Testis (tissue), 3 donors: ENCODE data around the gene SMAD9. TPM values are rescaled to one million over a fixed set of nuclear protein-coding genes. Genes with fewer than 3 reads are reported as not detected.

ENCODE experiments used
- DNase-seq: peaks from one replicate; pipeline ENCODE4 v3.0.0-alpha.2; 2019
- H3K27ac ChIP-seq, 2 donors: fragments of 200-600 bp; sonication (generic); one replicate each; pipeline ENCODE4 v1.5.1; 2019
- H3K27me3 ChIP-seq: fragments of 200-600 bp; sonication (generic); one replicate; pipeline ENCODE4 v1.5.1; 2019
- H3K36me3 ChIP-seq: fragments of 200-600 bp; sonication (generic); one replicate; pipeline ENCODE4 v1.5.1; 2017; ENCODE audit warnings: low read depth; ENCODE audit errors: missing control alignments
- H3K4me1 ChIP-seq: fragments of 200-600 bp; sonication (generic); one replicate; pipeline ENCODE4 v1.5.1; 2019
- H3K4me3 ChIP-seq, 2 donors: fragments of 200-600 bp; sonication (generic); one replicate each; pipeline ENCODE4 v1.5.1; 2017 to 2019
- H3K9me3 ChIP-seq: fragments of 200-600 bp; sonication (generic); one replicate; pipeline ENCODE4 v1.5.1; 2017
- POLR2A ChIP-seq: fragments of 450-650 bp; IDR thresholded peaks from one replicate; pipeline ENCODE4 v1.6.1; 2017; ENCODE audit warnings: antibody characterized with exemption, mild to moderate bottlenecking, moderate library complexity
- WGBS, 2 donors: methylation state at CpG; one replicate each; pipeline ENCODE4 v1.1.5; 2018; 5-methylcytosine and 5-hydroxymethylcytosine counted together
- intact Hi-C: fragments of 100-400 bp; cut with DNase I; formaldehyde crosslinking; loops from one replicate; pipeline ENCODE4 v1.15.1; 2023; ENCODE audit warnings: low total_unique reads
- polyA plus RNA-seq: library from polyadenylated mRNA; stranded (reverse); fragments of 350-450 nt; fragmentation: Illumina TruSeq; extraction: RNeasy Lipid Tissue Mini Kit (QIAGEN cat#74804); gene quantifications from one replicate; pipeline ENCODE4 v1.2.3, GENCODE V29; 2014; ENCODE audit warnings: low read depth, low replicate concordance; ENCODE audit not compliant: insufficient read depth
- total RNA-seq, 2 donors: library from RNA; depleted of rRNA; stranded (reverse); fragments of >200 nt; gene quantifications; one replicate each; pipeline ENCODE4 v1.2.3, GENCODE V29; 2016
- TF ChIP-seq, protein P1 (sequence below), 3 experiments: fragments of 450-650 bp in 2 of 3; fragments of 200-600 bp in 1 of 3; sonication (generic) in 1 of 3; IDR thresholded peaks; one replicate each; pipeline ENCODE4 v1.5.1; 2016 to 2019; ENCODE audit warnings: antibody characterized with exemption in 3 of 3, mild to moderate bottlenecking in 2 of 3, moderate library complexity in 1 of 3

Gene SMAD9
- total and polyA plus RNA-seq, 3 donors from 2014 or later: 4.2 to 11.3 (median 10.9) TPM

DNA sequence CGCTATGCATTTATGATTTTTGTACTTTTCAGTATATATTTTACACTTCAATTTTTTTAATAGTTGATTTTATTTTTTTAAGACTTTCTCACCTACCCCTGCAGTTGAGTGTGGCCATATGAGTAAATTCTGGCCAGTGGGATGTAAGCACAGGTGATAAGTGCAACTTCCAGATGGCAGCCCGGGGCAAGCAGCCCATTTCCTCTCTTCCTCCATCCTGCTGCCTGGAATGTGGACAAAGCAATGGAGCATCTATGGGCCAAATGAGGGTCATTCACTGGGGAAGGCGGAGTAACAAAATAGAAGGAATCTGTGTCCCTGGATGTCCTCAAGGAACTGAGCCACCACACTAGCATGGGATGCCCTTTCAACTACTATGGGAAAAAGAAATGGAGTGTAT is 88.7 kb downstream of the SMAD9 start:
- intact Hi-C loops: no loop called here
- H3K27ac ChIP-seq: no peak overlapping the region
- no peak overlapping the region for H3K4me3 ChIP-seq
- H3K4me1 ChIP-seq: no peaks in the 10 kb centered on the region
- no peaks in the 10 kb centered on the region for H3K36me3 ChIP-seq
- H3K9me3 ChIP-seq: no peaks in the 10 kb centered on the region
- H3K27me3 ChIP-seq: no peaks in the 10 kb centered on the region
- 94% methylated on average over 3 of the region's 3 CpGs for WGBS, 2 donors
- TF ChIP-seq, protein P1, sequence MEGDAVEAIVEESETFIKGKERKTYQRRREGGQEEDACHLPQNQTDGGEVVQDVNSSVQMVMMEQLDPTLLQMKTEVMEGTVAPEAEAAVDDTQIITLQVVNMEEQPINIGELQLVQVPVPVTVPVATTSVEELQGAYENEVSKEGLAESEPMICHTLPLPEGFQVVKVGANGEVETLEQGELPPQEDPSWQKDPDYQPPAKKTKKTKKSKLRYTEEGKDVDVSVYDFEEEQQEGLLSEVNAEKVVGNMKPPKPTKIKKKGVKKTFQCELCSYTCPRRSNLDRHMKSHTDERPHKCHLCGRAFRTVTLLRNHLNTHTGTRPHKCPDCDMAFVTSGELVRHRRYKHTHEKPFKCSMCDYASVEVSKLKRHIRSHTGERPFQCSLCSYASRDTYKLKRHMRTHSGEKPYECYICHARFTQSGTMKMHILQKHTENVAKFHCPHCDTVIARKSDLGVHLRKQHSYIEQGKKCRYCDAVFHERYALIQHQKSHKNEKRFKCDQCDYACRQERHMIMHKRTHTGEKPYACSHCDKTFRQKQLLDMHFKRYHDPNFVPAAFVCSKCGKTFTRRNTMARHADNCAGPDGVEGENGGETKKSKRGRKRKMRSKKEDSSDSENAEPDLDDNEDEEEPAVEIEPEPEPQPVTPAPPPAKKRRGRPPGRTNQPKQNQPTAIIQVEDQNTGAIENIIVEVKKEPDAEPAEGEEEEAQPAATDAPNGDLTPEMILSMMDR (IDR thresholded peaks at IDR 0.05): no peak
- no peak for TF ChIP-seq POLR2A
- no peak for DNase-seq

DNA sequence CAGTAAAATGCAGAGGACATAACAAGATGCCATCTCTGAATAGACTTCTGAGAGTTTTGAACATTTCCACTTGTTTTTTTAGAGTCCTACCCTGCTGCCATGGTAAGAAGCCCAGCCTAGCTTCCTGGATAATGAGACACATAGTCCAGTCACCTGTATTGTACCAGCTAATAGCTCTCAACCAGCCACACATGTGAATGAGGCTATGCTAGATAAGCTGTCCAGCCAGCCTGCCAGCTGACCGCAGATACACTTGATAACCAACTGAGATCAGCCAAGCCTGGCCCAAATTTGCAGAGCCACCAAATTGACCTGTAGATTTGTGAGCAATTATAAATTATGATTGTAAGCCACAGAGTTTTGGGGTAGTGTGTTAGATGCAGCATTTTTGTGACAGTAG is 90.3 kb downstream of the SMAD9 start:
- Histone ChIP-seq H3K9me3 (no peaks in the 10 kb centered on the region), H3K36me3 (no peaks in the 10 kb centered on the region), H3K27me3 (no peaks in the 10 kb centered on the region), H3K4me3 (no peak overlapping the region), H3K27ac (no peak overlapping the region), H3K4me1 (no peaks in the 10 kb centered on the region)
- intact Hi-C loops: no loop called here
- no peak for DNase-seq
- WGBS, 2 donors: 50 to 81% methylated on average over 1 of the region's 1 CpG
- TF ChIP-seq, protein P1 (IDR thresholded peaks at IDR 0.05): no peak
- no peak for TF ChIP-seq POLR2A

DNA sequence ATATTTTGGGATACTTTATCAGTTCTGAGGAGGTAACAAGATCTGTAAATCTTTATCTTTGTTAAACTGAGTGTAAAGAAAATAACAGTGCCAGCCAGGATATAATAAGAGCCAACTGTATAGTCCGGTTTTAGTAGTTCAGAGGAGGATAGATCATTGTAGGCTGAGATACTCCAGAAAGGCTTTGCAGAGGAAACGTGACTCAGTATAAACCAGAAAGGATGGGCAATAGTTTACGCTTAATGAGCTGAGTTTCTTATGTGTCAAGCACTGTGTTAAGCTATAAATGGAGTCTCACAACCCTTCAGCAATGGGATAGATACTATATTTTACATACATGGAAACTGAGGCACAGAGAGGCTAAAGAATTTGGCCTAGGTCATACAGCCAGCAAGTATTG is 97.3 kb downstream of the SMAD9 start:
- no peak overlapping the region for H3K4me3 ChIP-seq

DNA sequence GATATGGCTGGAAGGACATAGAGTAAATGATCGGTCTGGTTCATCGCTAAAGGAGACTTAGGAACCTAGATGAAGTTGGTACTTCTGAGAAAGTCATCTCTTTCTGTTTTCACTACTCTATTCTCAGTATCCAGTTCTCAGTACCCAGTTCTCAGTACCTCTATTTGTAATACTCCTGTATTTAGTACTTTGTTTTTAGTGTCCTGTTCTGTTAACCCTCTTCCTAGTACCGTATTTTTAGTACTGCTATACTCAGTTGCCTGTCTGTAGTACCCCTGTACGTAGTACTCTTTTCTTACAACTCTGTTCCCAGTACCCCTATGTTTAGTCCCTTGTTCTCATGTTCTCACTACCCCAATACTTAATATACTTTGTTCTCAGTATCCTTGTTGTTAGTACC is 99.8 kb downstream of the SMAD9 start:
- no peak overlapping the region for H3K27ac ChIP-seq

More for the DNA sequence above, 97.3 kb downstream of the SMAD9 start:
- intact Hi-C loops: no loop called here
- TF ChIP-seq, protein P1 (IDR thresholded peaks at IDR 0.05): no peak
- no peak for TF ChIP-seq POLR2A
- H3K9me3 ChIP-seq: no peaks in the 10 kb centered on the region
- H3K36me3 ChIP-seq: no peaks in the 10 kb centered on the region
- H3K4me1 ChIP-seq: peaks cover 7% of the 10 kb centered on the region
- WGBS, 2 donors: 85 to 90% methylated on average over 3 of the region's 3 CpGs
- H3K27me3 ChIP-seq: no peaks in the 10 kb centered on the region
- no peak overlapping the region for H3K27ac ChIP-seq
- no peak for DNase-seq

DNA sequence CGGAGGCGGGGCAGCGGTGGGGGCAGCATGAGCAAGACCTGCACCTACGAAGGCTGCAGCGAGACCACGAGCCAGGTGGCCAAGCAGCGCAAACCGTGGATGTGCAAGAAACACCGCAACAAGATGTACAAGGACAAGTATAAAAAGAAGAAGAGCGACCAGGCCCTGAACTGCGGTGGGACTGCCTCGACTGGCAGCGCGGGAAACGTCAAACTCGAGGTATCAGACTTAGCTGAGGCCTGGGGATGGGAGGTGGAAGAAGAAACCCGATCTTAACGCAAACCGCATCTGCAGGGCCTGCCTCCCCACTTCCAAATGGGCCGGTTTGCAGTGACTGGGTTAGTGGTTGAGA is 100.3 kb downstream of the SMAD9 start:
- H3K4me1 ChIP-seq: peaks cover 7% of the 10 kb centered on the region
- 0 to 1% methylated on average over 17 to 20 of the region's 20 CpGs for WGBS, 2 donors
- H3K36me3 ChIP-seq: no peaks in the 10 kb centered on the region
- H3K4me3 ChIP-seq: peak overlapping the region; percentile 76 to 96
- intact Hi-C loops: no loop called here
- no peaks in the 10 kb centered on the region for H3K27me3 ChIP-seq
- peak; percentile 38 for DNase-seq
- TF ChIP-seq, protein P1 (IDR thresholded peaks at IDR 0.05): no peak
- TF ChIP-seq POLR2A: no peak
- peak overlapping the region in 1 of 2 donors; percentile 76 for H3K27ac ChIP-seq
- no peaks in the 10 kb centered on the region for H3K9me3 ChIP-seq

More for the DNA sequence above, 99.8 kb downstream of the SMAD9 start:
- Histone ChIP-seq H3K9me3 (no peaks in the 10 kb centered on the region), H3K36me3 (no peaks in the 10 kb centered on the region), H3K27me3 (no peaks in the 10 kb centered on the region), H3K4me3 (peak overlapping the region; percentile 76 to 96), H3K4me1 (peaks cover 7% of the 10 kb centered on the region)
- no peak for DNase-seq
- TF ChIP-seq, protein P1 (IDR thresholded peaks at IDR 0.05): no peak
- TF ChIP-seq POLR2A: no peak
- 44 to 51% methylated on average over 4 of the region's 4 CpGs for WGBS, 2 donors
- intact Hi-C loops: no loop called here
